Kidney (tissue), 14 donors: ENCODE measurements around the gene ATXN7L1. TPM values are rescaled to one million over a fixed set of nuclear protein-coding genes. Genes with fewer than 3 reads are reported as not detected.

Experiments
- DNase-seq, 5 donors: peaks; one replicate each; pipeline ENCODE4 v3.0.0-alpha.2; 2013 to 2020
- FAIRE-seq: peaks from 2 replicates; lab custom pipeline; 2012; peaks lifted over from hg19 to GRCh38; lab: Jason Lieb, UNC
- H3K27ac ChIP-seq, 2 donors: one replicate each; pipeline ENCODE4 v1.7.0; 2013; ENCODE audit warnings: low read depth in 2 of 2, low read length in 2 of 2, inconsistent platforms in 1 of 2
- H3K27me3 ChIP-seq: one replicate; pipeline ENCODE4 v1.7.1; 2013; ENCODE audit warnings: low read length, inconsistent platforms; ENCODE audit not compliant: control insufficient read depth, insufficient read depth
- H3K36me3 ChIP-seq, 3 donors: one replicate each; pipeline versions ENCODE4 v1.7.0 to v1.7.1; 2013; ENCODE audit warnings: low read length in 3 of 3, control low read depth in 1 of 3, inconsistent platforms in 1 of 3; ENCODE audit not compliant: insufficient read depth in 3 of 3, control insufficient read depth in 2 of 3
- H3K4me1 ChIP-seq, 3 donors: one replicate each; pipeline versions ENCODE4 v1.7.0 to v1.7.1; 2013; ENCODE audit warnings: low read length in 3 of 3, inconsistent platforms in 1 of 3, low read depth in 1 of 3; ENCODE audit not compliant: control insufficient read depth in 2 of 3, insufficient read depth in 2 of 3
- H3K4me3 ChIP-seq, 3 donors: one replicate each; pipeline versions ENCODE4 v1.7.0 to v1.8.1; 2013; ENCODE audit warnings: low read length in 3 of 3, control low read depth in 1 of 3, inconsistent platforms in 1 of 3
- H3K9ac ChIP-seq, 3 donors: one replicate each; pipeline versions ENCODE4 v1.7.0 to v1.7.1; 2013; ENCODE audit warnings: low read length in 3 of 3, control low read depth in 1 of 3, inconsistent platforms in 1 of 3
- H3K9me3 ChIP-seq, 3 donors: one replicate each; pipeline versions ENCODE4 v1.7.0 to v1.7.1; 2013; ENCODE audit warnings: low read length in 3 of 3, control low read depth in 1 of 3, inconsistent platforms in 1 of 3; ENCODE audit not compliant: control insufficient read depth in 2 of 3, insufficient read depth in 1 of 3
- intact Hi-C: fragments of 100-400 bp; cut with DNase I; formaldehyde crosslinking; loops from one replicate; pipeline ENCODE4 v1.11.1; 2022
- polyA plus RNA-seq: library from polyadenylated mRNA; stranded (reverse); fragments of 350-450 nt; fragmentation: Illumina TruSeq; extraction: RNeasy Lipid Tissue Mini Kit (QIAGEN cat#74804); gene quantifications from one replicate; pipeline ENCODE4 v1.2.3, GENCODE V29; 2014; ENCODE audit warnings: low read depth, low replicate concordance; ENCODE audit not compliant: insufficient read depth
- total RNA-seq: library from RNA; stranded (reverse); fragmentation: NEBNext Ultra II Directional; extraction: Animal tissue kit (Norgen Biotek cat#: 25700); gene quantifications from one replicate; pipeline ENCODE4 v1.2.1, GENCODE V29; 2021
- TF ChIP-seq, protein P1 (sequence below): IDR thresholded peaks from 3 replicates; pipeline ENCODE4 v1.5.1; 2012; ENCODE audit warnings: mild to moderate bottlenecking, moderate library complexity, borderline replicate concordance; ENCODE audit not compliant: insufficient read depth; ENCODE audit errors: extremely low read depth
- donor health status: control.
- donor health status: control.
- donor health status: control.
- donor health status: control.
- donor health status: control.
- donor health status: DM: yes; HTN: yes; CAD: no.
- donor health status: Normal renal cell carcinoma (clear cell type).

ATXN7L1 gene
- total and polyA plus RNA-seq, 2 donors from 2014 or later = 12.5 to 18.5 TPM

- H3K9me3 ChIP-seq = no peaks in the 10 kb centered on the region
- H3K4me3 ChIP-seq = no peak overlapping the region
- no peak overlapping the region for H3K9ac ChIP-seq
- no peaks in the 10 kb centered on the region for H3K27me3 ChIP-seq
- no peak overlapping the region for H3K27ac ChIP-seq
- intact Hi-C loops = no loop called here
- FAIRE-seq (no peak), DNase-seq (no peak)
- peaks cover 0 to 3% (median 0%) of the 10 kb centered on the region in 3 donors for H3K4me1 ChIP-seq
- no peaks in the 10 kb centered on the region for H3K36me3 ChIP-seq
- TF ChIP-seq, protein P1, sequence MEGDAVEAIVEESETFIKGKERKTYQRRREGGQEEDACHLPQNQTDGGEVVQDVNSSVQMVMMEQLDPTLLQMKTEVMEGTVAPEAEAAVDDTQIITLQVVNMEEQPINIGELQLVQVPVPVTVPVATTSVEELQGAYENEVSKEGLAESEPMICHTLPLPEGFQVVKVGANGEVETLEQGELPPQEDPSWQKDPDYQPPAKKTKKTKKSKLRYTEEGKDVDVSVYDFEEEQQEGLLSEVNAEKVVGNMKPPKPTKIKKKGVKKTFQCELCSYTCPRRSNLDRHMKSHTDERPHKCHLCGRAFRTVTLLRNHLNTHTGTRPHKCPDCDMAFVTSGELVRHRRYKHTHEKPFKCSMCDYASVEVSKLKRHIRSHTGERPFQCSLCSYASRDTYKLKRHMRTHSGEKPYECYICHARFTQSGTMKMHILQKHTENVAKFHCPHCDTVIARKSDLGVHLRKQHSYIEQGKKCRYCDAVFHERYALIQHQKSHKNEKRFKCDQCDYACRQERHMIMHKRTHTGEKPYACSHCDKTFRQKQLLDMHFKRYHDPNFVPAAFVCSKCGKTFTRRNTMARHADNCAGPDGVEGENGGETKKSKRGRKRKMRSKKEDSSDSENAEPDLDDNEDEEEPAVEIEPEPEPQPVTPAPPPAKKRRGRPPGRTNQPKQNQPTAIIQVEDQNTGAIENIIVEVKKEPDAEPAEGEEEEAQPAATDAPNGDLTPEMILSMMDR = no peak
Observed at GRCh38 chr7:105765846-105766245, 110.6 kb downstream of the ATXN7L1 start.

GRCh38 chr7:105764506-105764905 lies 111.9 kb downstream of the ATXN7L1 start:
- FAIRE-seq = no peak
- no peak overlapping the region for H3K9ac ChIP-seq
- no peaks in the 10 kb centered on the region for H3K9me3 ChIP-seq
- intact Hi-C loops = loop anchor here (5.0 kb wide), 1 partner anchor 243 kb away; no protein-coding TSS in a partner anchor
- TF ChIP-seq, protein P1 = no peak
- DNase-seq = no peak
- H3K4me3 ChIP-seq = no peak overlapping the region
- H3K27me3 ChIP-seq = no peaks in the 10 kb centered on the region
- no peaks in the 10 kb centered on the region for H3K4me1 ChIP-seq
- no peaks in the 10 kb centered on the region for H3K36me3 ChIP-seq
- H3K27ac ChIP-seq = no peak overlapping the region

DNA sequence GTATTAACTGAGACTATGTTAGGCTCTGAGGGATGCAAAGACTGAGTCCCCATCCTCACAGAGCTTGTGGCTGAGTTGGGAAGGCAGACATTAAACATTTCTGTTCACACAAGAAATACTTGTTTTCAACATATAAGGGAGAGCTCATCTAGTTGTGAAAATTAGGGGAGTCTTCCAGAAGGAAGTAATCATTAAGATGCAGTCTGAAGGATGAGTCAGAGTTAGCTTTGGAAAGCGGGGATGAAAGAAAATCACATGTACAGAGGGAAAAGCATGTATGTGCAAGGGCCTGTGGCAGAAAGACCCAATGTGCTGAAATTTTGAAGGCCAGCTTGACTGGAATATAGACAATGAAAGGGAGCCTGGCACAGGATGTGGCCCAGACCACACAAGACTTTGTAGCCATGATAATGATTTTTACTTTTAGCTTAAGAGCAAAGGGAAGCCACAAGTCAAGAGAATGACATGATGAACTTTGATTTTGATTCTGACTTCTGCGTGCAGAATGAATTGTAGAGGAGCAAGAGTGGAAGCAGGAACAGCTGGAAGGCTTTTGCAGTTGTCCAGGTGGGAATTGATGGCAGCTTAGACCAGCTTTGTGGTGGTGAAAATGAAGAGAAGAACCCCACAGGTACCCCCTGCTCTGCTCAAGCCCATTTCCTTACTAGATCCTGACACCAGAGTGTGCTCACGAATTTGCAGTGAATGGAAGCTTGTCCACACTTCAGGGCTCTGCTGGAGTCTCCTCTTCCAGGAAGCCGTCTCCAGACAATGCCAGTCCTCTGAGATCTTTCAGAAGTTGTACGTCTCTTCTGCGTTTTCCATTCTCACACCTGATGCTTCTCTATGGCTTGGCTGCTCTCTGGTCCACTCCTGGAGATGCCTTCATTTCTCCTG lies 115.6 kb downstream of the ATXN7L1 start:
- Histone ChIP-seq H3K4me1 (no peaks in the 10 kb centered on the region), H3K9ac (no peak overlapping the region), H3K36me3 (no peaks in the 10 kb centered on the region), H3K27ac (no peak overlapping the region), H3K4me3 (no peak overlapping the region), H3K27me3 (no peaks in the 10 kb centered on the region), H3K9me3 (no peaks in the 10 kb centered on the region)
- intact Hi-C loops = loop anchor here (5.0 kb wide), 1 partner anchor 247 kb away; no protein-coding TSS in a partner anchor
- TF ChIP-seq, protein P1 = no peak
- FAIRE-seq = no peak
- DNase-seq = no peak
